ENCODE results near the gene HUS1B.

HUS1B gene

GRCh38 chr6:692858-693722 lies 36.2 kb upstream of the HUS1B start, which contains the start of gene EXOC2:
Gene EXOC2, minus strand, starts transcription at chr6:693139. Its CDS starts 55,321 bp downstream, at chr6:637818.
- Histone ChIP-seq H3K4me1 (ENCODE audit: control insufficient read depth, insufficient read depth, low read length) (peaks cover 9% of the 10 kb centered on the region), H3K36me3 (ENCODE audit: control insufficient read depth, insufficient read depth, low read length) (0 out of 2 replicates have a peak, but pooled peaks cover 6% of the 10 kb centered on the region), H3K9me3 (ENCODE audit: control insufficient read depth, insufficient read depth, low read depth, low read length) (no peaks in the 10 kb centered on the region), H3K9ac (ENCODE audit: low read length) (peak within 1 kb of the TSS; percentile 80), H3K27me3 (ENCODE audit: control insufficient read depth, insufficient read depth, low read length) (no peaks in the 10 kb centered on the region), H3K4me3 (ENCODE audit: low read depth, low read length) (peak within 1 kb of the TSS; percentile 85), H3K27ac (ENCODE audit: low read depth, low read length) (no peak within 1 kb of the TSS; the same call in 1 of the 2 replicates)

- Histone ChIP-seq H3K9me3 (ENCODE audit: control insufficient read depth, insufficient read depth, low read depth, low read length) (no peaks in the 10 kb centered on the region), H3K27me3 (ENCODE audit: control insufficient read depth, insufficient read depth, low read length) (no peaks in the 10 kb centered on the region), H3K36me3 (ENCODE audit: control insufficient read depth, insufficient read depth, low read length) (0 out of 2 replicates have a peak, but pooled peaks cover 10% of the 10 kb centered on the region), H3K4me1 (ENCODE audit: control insufficient read depth, insufficient read depth, low read length) (peaks cover 9% of the 10 kb centered on the region), H3K4me3 (ENCODE audit: low read depth, low read length) (peak overlapping the region; percentile 85), H3K9ac (ENCODE audit: low read length) (peak overlapping the region; percentile 80), H3K27ac (ENCODE audit: low read depth, low read length) (no peak overlapping the region)
These were observed 35.5 kb upstream of the HUS1B start for GRCh38 chr6:692356-692851.

- peaks cover 23% of the 10 kb centered on the region for H3K4me1 ChIP-seq (ENCODE audit: control insufficient read depth, insufficient read depth, low read length)
- no peak overlapping the region for H3K27ac ChIP-seq (ENCODE audit: low read depth, low read length)
- no peaks in the 10 kb centered on the region for H3K9me3 ChIP-seq (ENCODE audit: control insufficient read depth, insufficient read depth, low read depth, low read length)
- no peak overlapping the region for H3K9ac ChIP-seq (ENCODE audit: low read length)
- H3K4me3 ChIP-seq (ENCODE audit: low read depth, low read length): no peak overlapping the region
- no peaks in the 10 kb centered on the region for H3K27me3 ChIP-seq (ENCODE audit: control insufficient read depth, insufficient read depth, low read length)
- 0 out of 2 replicates have a peak, but pooled peaks cover 10% of the 10 kb centered on the region for H3K36me3 ChIP-seq (ENCODE audit: control insufficient read depth, insufficient read depth, low read length)
These were observed 32.3 kb upstream of the HUS1B start for GRCh38 chr6:689223-689622.

GRCh38 chr6:686497-686896 lies 29.6 kb upstream of the HUS1B start:
- Histone ChIP-seq H3K4me3 (ENCODE audit: low read depth, low read length) (no peak overlapping the region), H3K27me3 (ENCODE audit: control insufficient read depth, insufficient read depth, low read length) (no peaks in the 10 kb centered on the region), H3K36me3 (ENCODE audit: control insufficient read depth, insufficient read depth, low read length) (0 out of 2 replicates have a peak, but pooled peaks cover 10% of the 10 kb centered on the region), H3K4me1 (ENCODE audit: control insufficient read depth, insufficient read depth, low read length) (peaks cover 47% of the 10 kb centered on the region), H3K9me3 (ENCODE audit: control insufficient read depth, insufficient read depth, low read depth, low read length) (no peaks in the 10 kb centered on the region), H3K27ac (ENCODE audit: low read depth, low read length) (no peak overlapping the region), H3K9ac (ENCODE audit: low read length) (no peak overlapping the region)

GRCh38 chr6:684831-685636 lies 28.1 kb upstream of the HUS1B start:
- no peak overlapping the region for H3K9ac ChIP-seq (ENCODE audit: low read length)
- H3K4me3 ChIP-seq (ENCODE audit: low read depth, low read length): no peak overlapping the region
- H3K27ac ChIP-seq (ENCODE audit: low read depth, low read length): no peak overlapping the region
- H3K9me3 ChIP-seq (ENCODE audit: control insufficient read depth, insufficient read depth, low read depth, low read length): no peaks in the 10 kb centered on the region
- peaks cover 57% of the 10 kb centered on the region for H3K4me1 ChIP-seq (ENCODE audit: control insufficient read depth, insufficient read depth, low read length)
- 0 out of 2 replicates have a peak, but pooled peaks cover 8% of the 10 kb centered on the region for H3K36me3 ChIP-seq (ENCODE audit: control insufficient read depth, insufficient read depth, low read length)
- no peaks in the 10 kb centered on the region for H3K27me3 ChIP-seq (ENCODE audit: control insufficient read depth, insufficient read depth, low read length)

- no peaks in the 10 kb centered on the region for H3K27me3 ChIP-seq (ENCODE audit: control insufficient read depth, insufficient read depth, low read length)
- H3K9me3 ChIP-seq (ENCODE audit: control insufficient read depth, insufficient read depth, low read depth, low read length): no peaks in the 10 kb centered on the region
- H3K36me3 ChIP-seq (ENCODE audit: control insufficient read depth, insufficient read depth, low read length): 0 out of 2 replicates have a peak, but pooled peaks cover 8% of the 10 kb centered on the region
- peaks cover 66% of the 10 kb centered on the region for H3K4me1 ChIP-seq (ENCODE audit: control insufficient read depth, insufficient read depth, low read length)
- H3K27ac ChIP-seq (ENCODE audit: low read depth, low read length): peak overlapping the region; percentile 32
- peak overlapping the region; percentile 54 for H3K4me3 ChIP-seq (ENCODE audit: low read depth, low read length)
- peak overlapping the region; percentile 47 for H3K9ac ChIP-seq (ENCODE audit: low read length)
These were observed 27.0 kb upstream of the HUS1B start for GRCh38 chr6:683742-684440.

- Histone ChIP-seq H3K27ac (ENCODE audit: low read depth, low read length) (peak overlapping the region; percentile 79), H3K4me3 (ENCODE audit: low read depth, low read length) (no peak overlapping the region; the same call in none of the 2 replicates), H3K9ac (ENCODE audit: low read length) (peak overlapping the region; percentile 5), H3K36me3 (ENCODE audit: control insufficient read depth, insufficient read depth, low read length) (no peaks in the 10 kb centered on the region), H3K27me3 (ENCODE audit: control insufficient read depth, insufficient read depth, low read length) (no peaks in the 10 kb centered on the region), H3K9me3 (ENCODE audit: control insufficient read depth, insufficient read depth, low read depth, low read length) (no peaks in the 10 kb centered on the region), H3K4me1 (ENCODE audit: control insufficient read depth, insufficient read depth, low read length) (peaks cover 73% of the 10 kb centered on the region)
These were observed 23.9 kb upstream of the HUS1B start for GRCh38 chr6:680666-681340.

- peak overlapping the region; percentile 5 for H3K9ac ChIP-seq (ENCODE audit: low read length)
- no peak overlapping the region; the same call in none of the 2 replicates for H3K4me3 ChIP-seq (ENCODE audit: low read depth, low read length)
- peaks cover 69% of the 10 kb centered on the region for H3K4me1 ChIP-seq (ENCODE audit: control insufficient read depth, insufficient read depth, low read length)
- no peaks in the 10 kb centered on the region for H3K27me3 ChIP-seq (ENCODE audit: control insufficient read depth, insufficient read depth, low read length)
- H3K27ac ChIP-seq (ENCODE audit: low read depth, low read length): peak overlapping the region; percentile 79
- H3K36me3 ChIP-seq (ENCODE audit: control insufficient read depth, insufficient read depth, low read length): no peaks in the 10 kb centered on the region
- no peaks in the 10 kb centered on the region for H3K9me3 ChIP-seq (ENCODE audit: control insufficient read depth, insufficient read depth, low read depth, low read length)
These were observed 23.4 kb upstream of the HUS1B start for GRCh38 chr6:680251-680650.

GRCh38 chr6:679282-679681 lies 22.4 kb upstream of the HUS1B start:
- Histone ChIP-seq H3K9me3 (ENCODE audit: control insufficient read depth, insufficient read depth, low read depth, low read length) (no peaks in the 10 kb centered on the region), H3K4me1 (ENCODE audit: control insufficient read depth, insufficient read depth, low read length) (peaks cover 68% of the 10 kb centered on the region), H3K27me3 (ENCODE audit: control insufficient read depth, insufficient read depth, low read length) (no peaks in the 10 kb centered on the region), H3K36me3 (ENCODE audit: control insufficient read depth, insufficient read depth, low read length) (no peaks in the 10 kb centered on the region), H3K9ac (ENCODE audit: low read length) (no peak overlapping the region), H3K27ac (ENCODE audit: low read depth, low read length) (peak overlapping the region; percentile 79; the same call in 1 of the 2 replicates), H3K4me3 (ENCODE audit: low read depth, low read length) (no peak overlapping the region)

GRCh38 chr6:678520-678919 lies 21.6 kb upstream of the HUS1B start:
- Histone ChIP-seq H3K9ac (ENCODE audit: low read length) (no peak overlapping the region), H3K27ac (ENCODE audit: low read depth, low read length) (no peak overlapping the region), H3K4me3 (ENCODE audit: low read depth, low read length) (no peak overlapping the region), H3K36me3 (ENCODE audit: control insufficient read depth, insufficient read depth, low read length) (no peaks in the 10 kb centered on the region), H3K4me1 (ENCODE audit: control insufficient read depth, insufficient read depth, low read length) (peaks cover 61% of the 10 kb centered on the region), H3K9me3 (ENCODE audit: control insufficient read depth, insufficient read depth, low read depth, low read length) (no peaks in the 10 kb centered on the region), H3K27me3 (ENCODE audit: control insufficient read depth, insufficient read depth, low read length) (no peaks in the 10 kb centered on the region)

Measured in HUES6 (cell line).